Hepatocyte (in vitro differentiated cells): Measurements from ENCODE around the gene TMED7. TPM values are rescaled to one million over a fixed set of nuclear protein-coding genes. Genes with fewer than 3 reads are reported as not detected.

Source experiments
- DNase-seq: peaks from one replicate; pipeline ENCODE4 v3.0.0-alpha.2; 2016; ENCODE audit warnings: low spot score
- H2AFZ ChIP-seq: fragments of 200-600 bp; sonication (generic); 2 replicates; pipeline ENCODE4 v1.6.0; 2016; ENCODE audit warnings: antibody characterized with exemption, mild to moderate bottlenecking
- H3K27ac ChIP-seq: fragments of 200-600 bp; sonication (generic); 2 replicates; pipeline ENCODE4 v1.5.1; 2016; ENCODE audit warnings: mild to moderate bottlenecking
- H3K27me3 ChIP-seq: fragments of 200-600 bp; sonication (generic); 2 replicates; pipeline ENCODE4 v1.6.1; 2016
- H3K36me3 ChIP-seq: fragments of 200-600 bp; sonication (generic); replicated peaks from 2 replicates; pipeline ENCODE4 v1.5.1; 2016; ENCODE audit warnings: low read depth; ENCODE audit not compliant: insufficient read depth
- H3K4me1 ChIP-seq: fragments of 200-600 bp; sonication (generic); 2 replicates; pipeline ENCODE4 v1.5.1; 2016; ENCODE audit warnings: mild to moderate bottlenecking, moderate library complexity; ENCODE audit not compliant: insufficient read depth
- H3K4me2 ChIP-seq: fragments of 200-600 bp; sonication (generic); 2 replicates; pipeline ENCODE4 v1.6.0; 2016
- H3K4me3 ChIP-seq: fragments of 200-600 bp; sonication (generic); 2 replicates; pipeline ENCODE4 v1.5.1; 2016; ENCODE audit warnings: mild to moderate bottlenecking
- H3K79me2 ChIP-seq: fragments of 200-600 bp; sonication (generic); 2 replicates; pipeline ENCODE4 v1.6.0; 2017; ENCODE audit warnings: mild to moderate bottlenecking
- H3K9me2 ChIP-seq: fragments of 200-600 bp; sonication (generic); replicated peaks from 2 replicates; pipeline ENCODE4 v1.6.0; 2017; ENCODE audit warnings: mild to moderate bottlenecking; ENCODE audit not compliant: insufficient read depth
- H3K9me3 ChIP-seq: fragments of 200-600 bp; sonication (generic); 2 replicates; pipeline ENCODE4 v1.5.1; 2016; ENCODE audit warnings: low read depth, mild to moderate bottlenecking
- H4K20me1 ChIP-seq: fragments of 200-600 bp; sonication (generic); 2 replicates; pipeline ENCODE4 v1.6.0; 2016; ENCODE audit warnings: mild to moderate bottlenecking; ENCODE audit not compliant: insufficient read depth, poor library complexity, severe bottlenecking
- EZH2 ChIP-seq: fragments of 200-600 bp; sonication (generic); IDR thresholded peaks from 2 replicates; pipeline ENCODE4 v1.6.1; 2016; ENCODE audit warnings: antibody characterized with exemption, mild to moderate bottlenecking, borderline replicate concordance
- EZH2phosphoT487 ChIP-seq: fragments of 200-600 bp; sonication (generic); IDR thresholded peaks from one replicate; pipeline ENCODE4 v1.6.1; 2018; ENCODE audit warnings: antibody characterized with exemption, mild to moderate bottlenecking, low read depth, moderate library complexity; ENCODE audit not compliant: unreplicated experiment, severe bottlenecking
- WGBS: methylation state at CpG from one replicate; pipeline ENCODE4 v1.1.6; 2016; ENCODE audit warnings: low lambda C conversion rate; ENCODE audit errors: missing lambda C conversion rate; 5-methylcytosine and 5-hydroxymethylcytosine counted together
- polyA plus RNA-seq: library from polyadenylated mRNA; unstranded; fragments of >200 nt; fragmentation: Nextera tagmentation; extraction: Ambion mirVana; gene quantifications from 2 replicates; pipeline ENCODE4 v1.2.1, GENCODE V29; 2016
- total RNA-seq: library from RNA; depleted of rRNA; stranded (reverse); fragments of >200 nt; gene quantifications from 2 replicates; pipeline ENCODE4 v1.2.3, GENCODE V29; 2014
- TF ChIP-seq, protein P1 (sequence below): fragments of 200-600 bp; sonication (generic); IDR thresholded peaks from 2 replicates; pipeline ENCODE4 v1.5.1; 2016; ENCODE audit warnings: antibody characterized with exemption, mild to moderate bottlenecking; ENCODE audit not compliant: poor library complexity

The TMED7 gene
- total and polyA plus RNA-seq, 2 experiments from 2014 or later: 88.1 to 214 TPM

GRCh38 chr5:115594128-115595047 is 31.4 kb downstream of the TMED7 start:
- H3K9me3 ChIP-seq: no peaks in the 10 kb centered on the region
- no peak overlapping the region for H3K4me3 ChIP-seq
- H3K9me2 ChIP-seq: no peaks in the 10 kb centered on the region
- no peak for DNase-seq
- H3K4me1 ChIP-seq: no peaks in the 10 kb centered on the region
- no peak overlapping the region for H2AFZ ChIP-seq
- no peaks in the 10 kb centered on the region for H3K27me3 ChIP-seq
- H3K79me2 ChIP-seq: peaks cover 10% of the 10 kb centered on the region
- TF ChIP-seq, protein P1, sequence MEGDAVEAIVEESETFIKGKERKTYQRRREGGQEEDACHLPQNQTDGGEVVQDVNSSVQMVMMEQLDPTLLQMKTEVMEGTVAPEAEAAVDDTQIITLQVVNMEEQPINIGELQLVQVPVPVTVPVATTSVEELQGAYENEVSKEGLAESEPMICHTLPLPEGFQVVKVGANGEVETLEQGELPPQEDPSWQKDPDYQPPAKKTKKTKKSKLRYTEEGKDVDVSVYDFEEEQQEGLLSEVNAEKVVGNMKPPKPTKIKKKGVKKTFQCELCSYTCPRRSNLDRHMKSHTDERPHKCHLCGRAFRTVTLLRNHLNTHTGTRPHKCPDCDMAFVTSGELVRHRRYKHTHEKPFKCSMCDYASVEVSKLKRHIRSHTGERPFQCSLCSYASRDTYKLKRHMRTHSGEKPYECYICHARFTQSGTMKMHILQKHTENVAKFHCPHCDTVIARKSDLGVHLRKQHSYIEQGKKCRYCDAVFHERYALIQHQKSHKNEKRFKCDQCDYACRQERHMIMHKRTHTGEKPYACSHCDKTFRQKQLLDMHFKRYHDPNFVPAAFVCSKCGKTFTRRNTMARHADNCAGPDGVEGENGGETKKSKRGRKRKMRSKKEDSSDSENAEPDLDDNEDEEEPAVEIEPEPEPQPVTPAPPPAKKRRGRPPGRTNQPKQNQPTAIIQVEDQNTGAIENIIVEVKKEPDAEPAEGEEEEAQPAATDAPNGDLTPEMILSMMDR: no peak
- TF ChIP-seq EZH2phosphoT487: no peak
- TF ChIP-seq EZH2: no peak
- WGBS: 88% methylated on average over 2 of the region's 2 CpGs
- H3K27ac ChIP-seq: no peak overlapping the region
- H3K4me2 ChIP-seq: no peak overlapping the region
- H3K36me3 ChIP-seq: no peaks in the 10 kb centered on the region
- H4K20me1 ChIP-seq: no peaks in the 10 kb centered on the region

DNA sequence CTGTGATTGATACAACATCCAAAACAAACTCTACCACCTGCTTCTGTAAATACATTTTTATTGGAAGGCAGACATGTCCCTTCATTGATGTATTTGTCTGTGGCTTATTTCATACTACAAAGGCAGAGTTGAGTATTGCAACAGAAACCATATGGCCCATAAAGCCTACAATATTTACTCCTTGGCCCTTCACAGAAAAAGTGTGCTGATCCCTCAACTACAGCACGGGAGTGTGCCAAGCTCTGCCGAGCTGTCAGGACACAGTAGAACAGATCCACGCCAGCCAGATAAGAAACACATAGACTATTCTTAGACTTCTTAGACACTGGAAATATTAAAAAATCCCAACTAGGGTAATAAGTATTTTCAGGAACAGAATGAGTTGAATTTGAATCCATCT is 36.8 kb downstream of the TMED7 start:
- H4K20me1 ChIP-seq: no peaks in the 10 kb centered on the region
- no peaks in the 10 kb centered on the region for H3K9me3 ChIP-seq
- no peak for TF ChIP-seq EZH2
- TF ChIP-seq, protein P1: no peak
- no peak for TF ChIP-seq EZH2phosphoT487
- H3K27me3 ChIP-seq: no peaks in the 10 kb centered on the region
- H3K27ac ChIP-seq: no peak overlapping the region
- H3K4me3 ChIP-seq: no peak overlapping the region
- H2AFZ ChIP-seq: no peak overlapping the region
- H3K36me3 ChIP-seq: no peaks in the 10 kb centered on the region
- no peak for DNase-seq
- 63% methylated on average over 3 of the region's 3 CpGs for WGBS
- H3K79me2 ChIP-seq: peaks cover 5% of the 10 kb centered on the region
- no peak overlapping the region for H3K4me2 ChIP-seq
- H3K9me2 ChIP-seq: no peaks in the 10 kb centered on the region
- H3K4me1 ChIP-seq: no peaks in the 10 kb centered on the region

GRCh38 chr5:115588640-115589039 is 37.2 kb downstream of the TMED7 start:
- peaks cover 5% of the 10 kb centered on the region for H3K79me2 ChIP-seq
- H3K4me1 ChIP-seq: no peaks in the 10 kb centered on the region
- no peak overlapping the region for H3K27ac ChIP-seq
- TF ChIP-seq, protein P1: no peak
- TF ChIP-seq EZH2 (no peak), EZH2phosphoT487 (no peak)
- no peaks in the 10 kb centered on the region for H4K20me1 ChIP-seq
- H3K36me3 ChIP-seq: no peaks in the 10 kb centered on the region
- no peak for DNase-seq
- no peak overlapping the region for H2AFZ ChIP-seq
- WGBS: 84% methylated on average over 4 of the region's 4 CpGs
- H3K9me2 ChIP-seq: no peaks in the 10 kb centered on the region
- H3K27me3 ChIP-seq: no peaks in the 10 kb centered on the region
- H3K4me2 ChIP-seq: no peak overlapping the region
- no peaks in the 10 kb centered on the region for H3K9me3 ChIP-seq
- H3K4me3 ChIP-seq: no peak overlapping the region
